Fibroblast of mammary gland (primary cell): ENCODE data around the gene OXER1.

ENCODE experiments used
- DNase-seq: peaks from one replicate; pipeline ENCODE4 v3.0.0-alpha.2; 2010; ENCODE audit warnings: low read depth
- H3K4me3 ChIP-seq: 2 replicates; pipeline ENCODE4 v1.5.1; 2011; ENCODE audit warnings: low read depth, mild to moderate bottlenecking, low read length, moderate library complexity; ENCODE audit not compliant: control insufficient read depth
- TF ChIP-seq, protein P1 (sequence below): conservative IDR thresholded peaks from 2 replicates; pipeline ENCODE4 v1.5.1; 2011; ENCODE audit warnings: low read depth, low read length, inconsistent platforms; ENCODE audit not compliant: control insufficient read depth, insufficient read depth

Gene OXER1

GRCh38 chr2:42712934-42713333 is 51.0 kb downstream of the OXER1 start:
- TF ChIP-seq, protein P1, sequence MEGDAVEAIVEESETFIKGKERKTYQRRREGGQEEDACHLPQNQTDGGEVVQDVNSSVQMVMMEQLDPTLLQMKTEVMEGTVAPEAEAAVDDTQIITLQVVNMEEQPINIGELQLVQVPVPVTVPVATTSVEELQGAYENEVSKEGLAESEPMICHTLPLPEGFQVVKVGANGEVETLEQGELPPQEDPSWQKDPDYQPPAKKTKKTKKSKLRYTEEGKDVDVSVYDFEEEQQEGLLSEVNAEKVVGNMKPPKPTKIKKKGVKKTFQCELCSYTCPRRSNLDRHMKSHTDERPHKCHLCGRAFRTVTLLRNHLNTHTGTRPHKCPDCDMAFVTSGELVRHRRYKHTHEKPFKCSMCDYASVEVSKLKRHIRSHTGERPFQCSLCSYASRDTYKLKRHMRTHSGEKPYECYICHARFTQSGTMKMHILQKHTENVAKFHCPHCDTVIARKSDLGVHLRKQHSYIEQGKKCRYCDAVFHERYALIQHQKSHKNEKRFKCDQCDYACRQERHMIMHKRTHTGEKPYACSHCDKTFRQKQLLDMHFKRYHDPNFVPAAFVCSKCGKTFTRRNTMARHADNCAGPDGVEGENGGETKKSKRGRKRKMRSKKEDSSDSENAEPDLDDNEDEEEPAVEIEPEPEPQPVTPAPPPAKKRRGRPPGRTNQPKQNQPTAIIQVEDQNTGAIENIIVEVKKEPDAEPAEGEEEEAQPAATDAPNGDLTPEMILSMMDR: no peak
- no peak for DNase-seq
- no peak overlapping the region for H3K4me3 ChIP-seq
